Testis (tissue), 2 donors: Measurements from ENCODE around the gene MOB1A.
"Not testable (repeated sequence)": the region's sequence is repeated elsewhere in the genome, so short reads cannot be mapped to it uniquely, and the experiment has no call there.

Experiments used
- CTCF ChIP-seq, 3 experiments: fragments of 450-650 bp in 2 of 3; fragments of 200-600 bp in 1 of 3; sonication (generic) in 1 of 3; IDR thresholded peaks; one replicate each; pipeline ENCODE4 v1.5.1; 2016 to 2019; ENCODE audit warnings: antibody characterized with exemption in 3 of 3, mild to moderate bottlenecking in 2 of 3, moderate library complexity in 1 of 3
- POLR2A ChIP-seq: fragments of 450-650 bp; IDR thresholded peaks from one replicate; pipeline ENCODE4 v1.6.1; 2017; ENCODE audit warnings: antibody characterized with exemption, mild to moderate bottlenecking, moderate library complexity

GRCh38 chr2:74215771-74216170, 37.1 kb upstream of the MOB1A start:
- TF ChIP-seq CTCF (IDR thresholded peaks at IDR 0.05); POLR2A: not testable (repeated sequence)
